ENCODE results near the gene PVALEF. TPM values are rescaled to one million over a fixed set of nuclear protein-coding genes. Genes with fewer than 3 reads are reported as not detected.

PVALEF gene
- total RNA-seq, 1 experiment from 2014 or later, result not detected

DNA sequence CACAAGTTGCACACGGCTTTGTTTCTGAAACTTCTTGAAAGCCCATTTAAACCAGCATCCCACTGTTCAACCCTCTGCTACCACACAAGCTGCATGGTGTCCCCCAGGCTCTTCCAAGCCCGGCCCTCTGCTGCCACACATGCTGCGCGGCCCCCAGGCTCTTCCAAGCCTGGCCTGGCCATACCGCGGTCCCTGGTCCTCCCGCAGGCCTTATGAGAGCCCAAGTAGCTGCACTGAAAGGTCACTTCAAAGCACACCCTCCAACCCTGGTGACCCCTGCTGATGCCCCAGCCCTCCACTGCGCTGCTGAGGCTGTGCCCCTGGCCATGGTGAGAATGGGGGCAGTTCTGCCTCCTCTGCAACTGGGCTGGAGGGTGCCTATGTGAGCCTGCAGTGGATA lies 25.9 kb upstream of the PVALEF start:
- no peak for ATAC-seq
- CTCF ChIA-PET, result no interaction called here
- POLR2A ChIA-PET, result no interaction called here
- TF ChIP-seq POLR2AphosphoS5 (IDR thresholded peaks at IDR 0.05; ENCODE audit: low read depth, low read length) (no peak), TCF7L2 (IDR thresholded peaks at IDR 0.05; ENCODE audit: low read depth, low read length) (no peak), SIN3A (IDR thresholded peaks at IDR 0.05; ENCODE audit: borderline replicate concordance, insufficient read depth, low read depth, low read length) (no peak)
- TF ChIP-seq, protein P1, sequence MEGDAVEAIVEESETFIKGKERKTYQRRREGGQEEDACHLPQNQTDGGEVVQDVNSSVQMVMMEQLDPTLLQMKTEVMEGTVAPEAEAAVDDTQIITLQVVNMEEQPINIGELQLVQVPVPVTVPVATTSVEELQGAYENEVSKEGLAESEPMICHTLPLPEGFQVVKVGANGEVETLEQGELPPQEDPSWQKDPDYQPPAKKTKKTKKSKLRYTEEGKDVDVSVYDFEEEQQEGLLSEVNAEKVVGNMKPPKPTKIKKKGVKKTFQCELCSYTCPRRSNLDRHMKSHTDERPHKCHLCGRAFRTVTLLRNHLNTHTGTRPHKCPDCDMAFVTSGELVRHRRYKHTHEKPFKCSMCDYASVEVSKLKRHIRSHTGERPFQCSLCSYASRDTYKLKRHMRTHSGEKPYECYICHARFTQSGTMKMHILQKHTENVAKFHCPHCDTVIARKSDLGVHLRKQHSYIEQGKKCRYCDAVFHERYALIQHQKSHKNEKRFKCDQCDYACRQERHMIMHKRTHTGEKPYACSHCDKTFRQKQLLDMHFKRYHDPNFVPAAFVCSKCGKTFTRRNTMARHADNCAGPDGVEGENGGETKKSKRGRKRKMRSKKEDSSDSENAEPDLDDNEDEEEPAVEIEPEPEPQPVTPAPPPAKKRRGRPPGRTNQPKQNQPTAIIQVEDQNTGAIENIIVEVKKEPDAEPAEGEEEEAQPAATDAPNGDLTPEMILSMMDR (IDR thresholded peaks at IDR 0.05), result no peak
- TF ChIP-seq, protein P2, sequence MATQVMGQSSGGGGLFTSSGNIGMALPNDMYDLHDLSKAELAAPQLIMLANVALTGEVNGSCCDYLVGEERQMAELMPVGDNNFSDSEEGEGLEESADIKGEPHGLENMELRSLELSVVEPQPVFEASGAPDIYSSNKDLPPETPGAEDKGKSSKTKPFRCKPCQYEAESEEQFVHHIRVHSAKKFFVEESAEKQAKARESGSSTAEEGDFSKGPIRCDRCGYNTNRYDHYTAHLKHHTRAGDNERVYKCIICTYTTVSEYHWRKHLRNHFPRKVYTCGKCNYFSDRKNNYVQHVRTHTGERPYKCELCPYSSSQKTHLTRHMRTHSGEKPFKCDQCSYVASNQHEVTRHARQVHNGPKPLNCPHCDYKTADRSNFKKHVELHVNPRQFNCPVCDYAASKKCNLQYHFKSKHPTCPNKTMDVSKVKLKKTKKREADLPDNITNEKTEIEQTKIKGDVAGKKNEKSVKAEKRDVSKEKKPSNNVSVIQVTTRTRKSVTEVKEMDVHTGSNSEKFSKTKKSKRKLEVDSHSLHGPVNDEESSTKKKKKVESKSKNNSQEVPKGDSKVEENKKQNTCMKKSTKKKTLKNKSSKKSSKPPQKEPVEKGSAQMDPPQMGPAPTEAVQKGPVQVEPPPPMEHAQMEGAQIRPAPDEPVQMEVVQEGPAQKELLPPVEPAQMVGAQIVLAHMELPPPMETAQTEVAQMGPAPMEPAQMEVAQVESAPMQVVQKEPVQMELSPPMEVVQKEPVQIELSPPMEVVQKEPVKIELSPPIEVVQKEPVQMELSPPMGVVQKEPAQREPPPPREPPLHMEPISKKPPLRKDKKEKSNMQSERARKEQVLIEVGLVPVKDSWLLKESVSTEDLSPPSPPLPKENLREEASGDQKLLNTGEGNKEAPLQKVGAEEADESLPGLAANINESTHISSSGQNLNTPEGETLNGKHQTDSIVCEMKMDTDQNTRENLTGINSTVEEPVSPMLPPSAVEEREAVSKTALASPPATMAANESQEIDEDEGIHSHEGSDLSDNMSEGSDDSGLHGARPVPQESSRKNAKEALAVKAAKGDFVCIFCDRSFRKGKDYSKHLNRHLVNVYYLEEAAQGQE (IDR thresholded peaks at IDR 0.05; ENCODE audit: insufficient read depth in 1 of 2, low read depth in 2 of 2, low read length in 1 of 2), result no peak
- DNase-seq (ENCODE audit: low read depth, low spot score), result no peak
- Histone ChIP-seq H3K4me1 (ENCODE audit: control insufficient read depth, insufficient read depth, low read length) (no peaks in the 10 kb centered on the region; the same call in 1 of the 2 replicates), H3K4me3 (ENCODE audit: low read depth in 2 of 2, low read length in 2 of 2) (no peak overlapping the region), H3K9me3 (ENCODE audit: control insufficient read depth, insufficient read depth, low read depth, low read length) (no peaks in the 10 kb centered on the region), H3K27ac (ENCODE audit: low read length) (no peak overlapping the region), H3K36me3 (ENCODE audit: control insufficient read depth, insufficient read depth, low read length) (no peaks in the 10 kb centered on the region), H3K27me3 (ENCODE audit: control insufficient read depth, insufficient read depth, low read length) (no peaks in the 10 kb centered on the region)
- in situ Hi-C loops (cut with HindIII; ENCODE audit: low pct_unique_long_range_greater_than_20kb, low sequenced_read_pairs), result no loop called here
- intact Hi-C loops (cut with micrococcal nuclease; ENCODE audit: unreplicated experiment), result no loop called here
- no TSS peak for BruUV-seq (replicated peaks)

DNA sequence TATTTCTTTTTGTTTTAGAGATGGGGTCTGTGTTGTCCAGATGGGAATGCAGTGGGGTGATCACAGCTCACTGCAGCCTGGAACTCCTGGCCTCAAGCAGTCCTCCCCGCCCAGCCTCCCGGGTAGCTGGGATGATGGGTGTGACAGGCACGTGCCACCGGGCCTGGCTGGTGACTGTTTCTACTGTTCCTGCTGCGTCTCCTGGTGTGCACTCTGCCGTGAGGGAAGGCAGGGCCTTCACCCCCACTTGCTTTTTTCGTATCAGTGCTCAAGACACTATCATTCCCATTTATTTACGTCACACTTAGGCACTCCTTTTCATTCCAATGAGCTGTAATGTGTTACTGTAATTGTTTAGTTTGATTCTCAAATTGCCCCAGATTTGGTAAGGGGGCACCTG lies 25.3 kb upstream of the PVALEF start:
- DNase-seq (ENCODE audit: low read depth, low spot score) (no peak), ATAC-seq (no peak)
- Histone ChIP-seq H3K36me3 (ENCODE audit: control insufficient read depth, insufficient read depth, low read length) (no peaks in the 10 kb centered on the region), H3K4me1 (ENCODE audit: control insufficient read depth, insufficient read depth, low read length) (no peaks in the 10 kb centered on the region; the same call in 1 of the 2 replicates), H3K9me3 (ENCODE audit: control insufficient read depth, insufficient read depth, low read depth, low read length) (no peaks in the 10 kb centered on the region), H3K27ac (ENCODE audit: low read length) (no peak overlapping the region), H3K27me3 (ENCODE audit: control insufficient read depth, insufficient read depth, low read length) (no peaks in the 10 kb centered on the region), H3K4me3 (ENCODE audit: low read depth in 2 of 2, low read length in 2 of 2) (no peak overlapping the region)
- CTCF ChIA-PET, result interaction anchor here (0.6 kb wide), 1 partner anchor 187 kb away, joined by 3 read pairs; no protein-coding TSS in a partner anchor
- in situ Hi-C loops (cut with HindIII; ENCODE audit: low pct_unique_long_range_greater_than_20kb, low sequenced_read_pairs), result loop anchor here (5.0 kb wide), 1 partner anchor 67 kb away; no protein-coding TSS in a partner anchor
- intact Hi-C loops (cut with micrococcal nuclease; ENCODE audit: unreplicated experiment), result loop anchor here (5.0 kb wide), 2 partner anchors 42 to 62 kb away; no protein-coding TSS in a partner anchor
- no TSS peak for BruUV-seq (replicated peaks)
- TF ChIP-seq POLR2AphosphoS5 (IDR thresholded peaks at IDR 0.05; ENCODE audit: low read depth, low read length), result no peak
- TF ChIP-seq, protein P2 (IDR thresholded peaks at IDR 0.05; ENCODE audit: insufficient read depth in 1 of 2, low read depth in 2 of 2, low read length in 1 of 2), result no peak
- TF ChIP-seq SIN3A (IDR thresholded peaks at IDR 0.05; ENCODE audit: borderline replicate concordance, insufficient read depth, low read depth, low read length), result no peak
- POLR2A ChIA-PET, result no interaction called here

Measured in Panc1 (cell line).